ENCODE measurements around the gene SLC25A52.

The SLC25A52 gene

GRCh38 chr18:31778391-31778950 is 17.8 kb upstream of the SLC25A52 start:
- H3K27ac ChIP-seq (ENCODE audit: low read depth, low read length) = no peak overlapping the region
- no peaks in the 10 kb centered on the region for H3K36me3 ChIP-seq (ENCODE audit: control insufficient read depth, low read length)
- no peaks in the 10 kb centered on the region for H3K27me3 ChIP-seq (ENCODE audit: control insufficient read depth, low read length)
- no peaks in the 10 kb centered on the region for H4K20me1 ChIP-seq (ENCODE audit: control insufficient read depth, insufficient read depth, low read depth, low read length)
- no peaks in the 10 kb centered on the region for H3F3A ChIP-seq (ENCODE audit: control insufficient read depth, insufficient read depth)
- H3K4me3 ChIP-seq (ENCODE audit: low read length) = no peak overlapping the region
- H3K4me1 ChIP-seq (ENCODE audit: control insufficient read depth, low read length) = no peaks in the 10 kb centered on the region
- no peak overlapping the region for H3K4me2 ChIP-seq (ENCODE audit: low read length)
- no peaks in the 10 kb centered on the region for H3K9me2 ChIP-seq (replicated peaks; ENCODE audit: control insufficient read depth, low read length)
- no peaks in the 10 kb centered on the region for H3K79me2 ChIP-seq (ENCODE audit: control insufficient read depth, low read length)
- no peaks in the 10 kb centered on the region for H3K9me3 ChIP-seq (ENCODE audit: control insufficient read depth, insufficient read depth, low read length)
- no peak for TF ChIP-seq CTCF (IDR thresholded peaks at IDR 0.05; ENCODE audit: low read depth, low read length, poor library complexity, severe bottlenecking)
- TF ChIP-seq EZH2phosphoT487 (IDR thresholded peaks at IDR 0.05; ENCODE audit: borderline replicate concordance, low read length) = no peak

GRCh38 chr18:31776093-31776492 is 15.4 kb upstream of the SLC25A52 start:
- TF ChIP-seq EZH2phosphoT487 (IDR thresholded peaks at IDR 0.05; ENCODE audit: borderline replicate concordance, low read length) (no peak), CTCF (IDR thresholded peaks at IDR 0.05; ENCODE audit: low read depth, low read length, poor library complexity, severe bottlenecking) (no peak)
- no peaks in the 10 kb centered on the region for H4K20me1 ChIP-seq (ENCODE audit: control insufficient read depth, insufficient read depth, low read depth, low read length)
- no peak overlapping the region for H3K4me3 ChIP-seq (ENCODE audit: low read length)
- no peaks in the 10 kb centered on the region for H3K27me3 ChIP-seq (ENCODE audit: control insufficient read depth, low read length)
- no peak overlapping the region for H3K4me2 ChIP-seq (ENCODE audit: low read length)
- H3K79me2 ChIP-seq (ENCODE audit: control insufficient read depth, low read length) = no peaks in the 10 kb centered on the region
- no peaks in the 10 kb centered on the region for H3K9me2 ChIP-seq (replicated peaks; ENCODE audit: control insufficient read depth, low read length)
- no peaks in the 10 kb centered on the region for H3K36me3 ChIP-seq (ENCODE audit: control insufficient read depth, low read length)
- H3K4me1 ChIP-seq (ENCODE audit: control insufficient read depth, low read length) = no peaks in the 10 kb centered on the region
- no peak overlapping the region for H3K27ac ChIP-seq (ENCODE audit: low read depth, low read length)
- H3F3A ChIP-seq (ENCODE audit: control insufficient read depth, insufficient read depth) = no peaks in the 10 kb centered on the region
- no peaks in the 10 kb centered on the region for H3K9me3 ChIP-seq (ENCODE audit: control insufficient read depth, insufficient read depth, low read length)

- TF ChIP-seq CTCF (IDR thresholded peaks at IDR 0.05; ENCODE audit: low read depth, low read length, poor library complexity, severe bottlenecking) (no peak), EZH2phosphoT487 (IDR thresholded peaks at IDR 0.05; ENCODE audit: borderline replicate concordance, low read length) (no peak)
- Histone ChIP-seq H3K4me1 (ENCODE audit: control insufficient read depth, low read length) (no peaks in the 10 kb centered on the region), H3K36me3 (ENCODE audit: control insufficient read depth, low read length) (no peaks in the 10 kb centered on the region), H3K79me2 (ENCODE audit: control insufficient read depth, low read length) (no peaks in the 10 kb centered on the region), H3F3A (ENCODE audit: control insufficient read depth, insufficient read depth) (no peaks in the 10 kb centered on the region), H4K20me1 (ENCODE audit: control insufficient read depth, insufficient read depth, low read depth, low read length) (no peaks in the 10 kb centered on the region), H3K9me3 (ENCODE audit: control insufficient read depth, insufficient read depth, low read length) (no peaks in the 10 kb centered on the region), H3K27me3 (ENCODE audit: control insufficient read depth, low read length) (no peaks in the 10 kb centered on the region), H3K4me2 (ENCODE audit: low read length) (no peak overlapping the region), H3K4me3 (ENCODE audit: low read length) (no peak overlapping the region), H3K27ac (ENCODE audit: low read depth, low read length) (no peak overlapping the region), H3K9me2 (replicated peaks; ENCODE audit: control insufficient read depth, low read length) (no peaks in the 10 kb centered on the region)
These were observed 14.3 kb upstream of the SLC25A52 start for GRCh38 chr18:31774962-31775361.

All from DOHH2 (cell line).